Ishikawa (cell line): Measurements from ENCODE around the gene CTNNB1.

Experiments
- CEBPB ChIP-seq: IDR thresholded peaks from 2 replicates; pipeline ENCODE4 v1.6.1; 2012
- CREB1 ChIP-seq: IDR thresholded peaks from 2 replicates; pipeline ENCODE4 v1.6.1; 2012; ENCODE audit warnings: low read depth
- EGR1 ChIP-seq: IDR thresholded peaks from 2 replicates; pipeline ENCODE4 v1.6.1; 2012
- EP300 ChIP-seq: IDR thresholded peaks from 2 replicates; pipeline ENCODE4 v1.6.1; 2012; ENCODE audit warnings: borderline replicate concordance
- FOXM1 ChIP-seq: IDR thresholded peaks from 2 replicates; pipeline ENCODE4 v1.6.1; 2012; ENCODE audit warnings: low read depth, borderline replicate concordance
- MAX ChIP-seq: IDR thresholded peaks from 2 replicates; pipeline ENCODE4 v1.6.1; 2012
- NFIC ChIP-seq: IDR thresholded peaks from 2 replicates; pipeline ENCODE4 v1.6.1; 2012
- RAD21 ChIP-seq: IDR thresholded peaks from 2 replicates; pipeline ENCODE4 v1.6.1; 2012; ENCODE audit warnings: low read depth
- REST ChIP-seq: IDR thresholded peaks from 2 replicates; pipeline ENCODE4 v1.6.1; 2012; ENCODE audit warnings: low read depth, mild to moderate bottlenecking
- TAF1 ChIP-seq: IDR thresholded peaks from 2 replicates; pipeline ENCODE4 v1.6.1; 2012; ENCODE audit warnings: low read depth, mild to moderate bottlenecking
- TCF12 ChIP-seq: IDR thresholded peaks from 2 replicates; pipeline ENCODE4 v1.6.1; 2012; ENCODE audit warnings: low read depth
- TEAD4 ChIP-seq: IDR thresholded peaks from 2 replicates; pipeline ENCODE4 v1.6.1; 2012
- USF1 ChIP-seq: IDR thresholded peaks from 2 replicates; pipeline ENCODE4 v1.6.1; 2012
- YY1 ChIP-seq: IDR thresholded peaks from 2 replicates; pipeline ENCODE4 v1.6.1; 2012; ENCODE audit warnings: low read depth
- ZBTB7A ChIP-seq: IDR thresholded peaks from 2 replicates; pipeline ENCODE4 v1.6.1; 2012; ENCODE audit warnings: low read depth

The CTNNB1 gene

GRCh38 chr3:41222012-41222411 is 22.7 kb downstream of the CTNNB1 start:
- TF ChIP-seq RAD21: no peak
- no peak for TF ChIP-seq TCF12
- TF ChIP-seq FOXM1: no peak
- no peak for TF ChIP-seq ZBTB7A
- TF ChIP-seq NFIC: no peak
- TF ChIP-seq YY1: no peak
- no peak for TF ChIP-seq USF1
- no peak for TF ChIP-seq MAX
- TF ChIP-seq CREB1: no peak
- TF ChIP-seq EP300: no peak
- TF ChIP-seq REST: no peak
- TF ChIP-seq TEAD4: no peak
- no peak for TF ChIP-seq EGR1

- TF ChIP-seq USF1 (no peak), MAX (no peak), CREB1 (no peak), ZBTB7A (no peak)
Measured at GRCh38 chr3:41222501-41222900, 23.2 kb downstream of the CTNNB1 start.

GRCh38 chr3:41223078-41223477 is 23.8 kb downstream of the CTNNB1 start:
- TF ChIP-seq NFIC (no peak), USF1 (no peak), TEAD4 (no peak), CEBPB (no peak), ZBTB7A (no peak), REST (no peak), EGR1 (no peak)

- no peak for TF ChIP-seq USF1
- TF ChIP-seq MAX: no peak
- TF ChIP-seq TEAD4: no peak
- no peak for TF ChIP-seq ZBTB7A
- no peak for TF ChIP-seq NFIC
- no peak for TF ChIP-seq TAF1
- TF ChIP-seq CREB1: no peak
- TF ChIP-seq FOXM1: no peak
- no peak for TF ChIP-seq REST
- no peak for TF ChIP-seq EP300
- TF ChIP-seq CEBPB: no peak
- no peak for TF ChIP-seq TCF12
- TF ChIP-seq RAD21: no peak
- no peak for TF ChIP-seq EGR1
Measured at GRCh38 chr3:41223691-41224090, 24.4 kb downstream of the CTNNB1 start.
